NB4 (cell line): ENCODE results near the gene ZP4.
"Not testable (repeated sequence)": the region's sequence is repeated elsewhere in the genome, so short reads cannot be mapped to it uniquely, and the experiment has no call there.

ENCODE experiments used
- DNase-seq: peaks from one replicate; pipeline ENCODE4 v3.0.0; 2010; ENCODE audit warnings: low read depth
- H3K4me3 ChIP-seq: one replicate; pipeline ENCODE4 v1.5.1; 2011; ENCODE audit warnings: mild to moderate bottlenecking, low read depth, low read length, moderate library complexity
- CTCF ChIP-seq: IDR thresholded peaks from one replicate; pipeline ENCODE4 v1.5.1; 2012; ENCODE audit warnings: low read depth, low read length
- MAX ChIP-seq: IDR thresholded peaks from 2 replicates; pipeline ENCODE4 v1.6.1; 2011; ENCODE audit warnings: low read depth, low read length
- MYC ChIP-seq: IDR thresholded peaks from 2 replicates; pipeline ENCODE4 v1.6.1; 2011; ENCODE audit warnings: low read depth, low read length
- POLR2A ChIP-seq: IDR thresholded peaks from 2 replicates; pipeline ENCODE4 v1.6.1; 2011; ENCODE audit warnings: mild to moderate bottlenecking; ENCODE audit not compliant: insufficient read length; ENCODE audit errors: extremely low read depth

The ZP4 gene

GRCh38 chr1:237863234-237863633 lies 27.5 kb downstream of the ZP4 start:
- DNase-seq: no peak
- TF ChIP-seq CTCF (no peak), MAX (no peak), MYC (no peak)
- H3K4me3 ChIP-seq: no peak overlapping the region

GRCh38 chr1:237861944-237862343 lies 28.8 kb downstream of the ZP4 start:
- no peak overlapping the region for H3K4me3 ChIP-seq
- TF ChIP-seq CTCF (no peak), MAX (no peak), MYC (no peak), POLR2A (no peak)
- peak; percentile 20 for DNase-seq

- H3K4me3 ChIP-seq: no peak overlapping the region
- no peak for DNase-seq
- no peak for TF ChIP-seq MAX
- TF ChIP-seq MYC: no peak
- TF ChIP-seq CTCF: no peak
- no peak for TF ChIP-seq POLR2A
Measured at GRCh38 chr1:237858992-237859391, 31.7 kb downstream of the ZP4 start.

- TF ChIP-seq MAX: no peak
- TF ChIP-seq POLR2A: no peak
- no peak for TF ChIP-seq MYC
- no peak for TF ChIP-seq CTCF
- H3K4me3 ChIP-seq: no peak overlapping the region
- DNase-seq: no peak
Measured at GRCh38 chr1:237857455-237857854, 33.3 kb downstream of the ZP4 start.

- TF ChIP-seq MAX (no peak), CTCF (no peak), MYC (no peak), POLR2A (no peak)
- no peak overlapping the region for H3K4me3 ChIP-seq
- DNase-seq: no peak
Measured at GRCh38 chr1:237852342-237852741, 38.4 kb downstream of the ZP4 start.

- TF ChIP-seq POLR2A: no peak
- no peak for TF ChIP-seq MAX
- TF ChIP-seq CTCF: peak; percentile 77
- no peak overlapping the region for H3K4me3 ChIP-seq
- peak; percentile 66 for DNase-seq
Measured at GRCh38 chr1:237851210-237851845, 39.4 kb downstream of the ZP4 start.

- not testable (repeated sequence) for DNase-seq, H3K4me3 ChIP-seq
Measured at GRCh38 chr1:237843516-237843915, 47.2 kb downstream of the ZP4 start.
